WTC11 (cell line): ENCODE measurements around the gene NARS2. TPM values are rescaled to one million over a fixed set of nuclear protein-coding genes. Genes with fewer than 3 reads are reported as not detected.

Experiments
- ATAC-seq: fragments of 200-7000 bp; cut with Tn5 transposase; 2 replicates; pipeline ENCODE4 v1.10.0; 2021; ENCODE audit warnings: mild to moderate bottlenecking, moderate library complexity
- CTCF ChIA-PET: fragments of 300-600 bp; sonication (Branson Sonifier 250); formaldehyde crosslinking; loops from one replicate; lab custom pipeline; 2021; ENCODE audit warnings: antibody characterized with exemption; lab: Charles Lee
- POLR2A ChIA-PET: fragments of 350-600 bp; sonication (Branson Sonifier 250); formaldehyde crosslinking; loops from one replicate; lab custom pipeline; 2021; ENCODE audit warnings: antibody characterized with exemption; lab: Charles Lee
- DNase-seq: peaks from one replicate; pipeline ENCODE4 v3.0.0; 2021; ENCODE audit warnings: low spot score
- H3K27ac Mint-ChIP-seq: 2 replicates; pipeline ENCODE4 v1.8.0; 2021; ENCODE audit warnings: mixed read lengths
- H3K27me3 Mint-ChIP-seq: 2 replicates; pipeline ENCODE4 v1.8.0; 2021; ENCODE audit warnings: low read depth, mild to moderate bottlenecking, moderate library complexity, mixed read lengths
- H3K36me3 Mint-ChIP-seq: 2 replicates; pipeline ENCODE4 v1.8.0; 2021; ENCODE audit warnings: mixed read lengths
- H3K4me1 Mint-ChIP-seq: 2 replicates; pipeline ENCODE4 v1.8.0; 2022; ENCODE audit warnings: mixed read lengths
- H3K4me3 Mint-ChIP-seq: 2 replicates; pipeline ENCODE4 v1.8.0; 2021; ENCODE audit warnings: mild to moderate bottlenecking, moderate library complexity, mixed read lengths
- H3K9me3 Mint-ChIP-seq: 2 replicates; pipeline ENCODE4 v1.8.0; 2021; ENCODE audit warnings: mixed read lengths
- AFF4 ChIP-seq: sonication (generic); formaldehyde crosslinking; IDR thresholded peaks from 2 replicates; pipeline ENCODE4 v1.8.1; 2023; ENCODE audit warnings: mild to moderate bottlenecking, missing genetic modification reagents, borderline replicate concordance
- AR ChIP-seq: fragments of 250-450 bp; sonication (Bioruptor Pico); IDR thresholded peaks from 2 replicates; pipeline ENCODE4 v1.9.0; 2021; ENCODE audit warnings: mild to moderate bottlenecking
- E2F1 ChIP-seq: sonication (generic); formaldehyde crosslinking; IDR thresholded peaks from 2 replicates; pipeline ENCODE4 v1.8.0; 2022; ENCODE audit warnings: mild to moderate bottlenecking, missing genetic modification reagents
- ELF4 ChIP-seq: sonication (generic); formaldehyde crosslinking; IDR thresholded peaks from 2 replicates; pipeline ENCODE4 v1.8.1; 2022; ENCODE audit warnings: low read depth, mild to moderate bottlenecking, moderate library complexity, missing genetic modification reagents
- FOXJ3 ChIP-seq: sonication (generic); formaldehyde crosslinking; IDR thresholded peaks from 2 replicates; pipeline ENCODE4 v1.9.0; 2021; ENCODE audit warnings: missing genetic modification reagents, mild to moderate bottlenecking, borderline replicate concordance
- IRF1 ChIP-seq: sonication (generic); formaldehyde crosslinking; IDR thresholded peaks from 2 replicates; pipeline ENCODE4 v1.8.0; 2023; ENCODE audit warnings: missing genetic modification reagents
- IRF2 ChIP-seq: sonication (generic); formaldehyde crosslinking; IDR thresholded peaks from 2 replicates; pipeline ENCODE4 v1.8.0; 2022; ENCODE audit warnings: low read depth, missing genetic modification reagents, borderline replicate concordance
- KAT7 ChIP-seq: sonication (generic); formaldehyde crosslinking; IDR thresholded peaks from 2 replicates; pipeline ENCODE4 v1.8.1; 2023; ENCODE audit warnings: missing genetic modification reagents, mild to moderate bottlenecking, borderline replicate concordance
- SOX15 ChIP-seq: fragments of 250-450 bp; sonication (Bioruptor Pico); IDR thresholded peaks from 2 replicates; pipeline ENCODE4 v1.9.0; 2021; ENCODE audit warnings: mild to moderate bottlenecking
- TCF7 ChIP-seq: sonication (generic); formaldehyde crosslinking; IDR thresholded peaks from 2 replicates; pipeline ENCODE4 v1.8.0; 2022; ENCODE audit warnings: mild to moderate bottlenecking, low read depth, missing genetic modification reagents, moderate library complexity
- ZBTB43 ChIP-seq: sonication (generic); formaldehyde crosslinking; IDR thresholded peaks from 2 replicates; pipeline ENCODE4 v1.8.1; 2023; ENCODE audit warnings: mild to moderate bottlenecking, missing genetic modification reagents
- ZMAT4 ChIP-seq: fragments of 250-450 bp; sonication (Bioruptor Pico); IDR thresholded peaks from 2 replicates; pipeline ENCODE4 v1.9.0; 2021; ENCODE audit warnings: mild to moderate bottlenecking
- ZNF263 ChIP-seq: sonication (generic); formaldehyde crosslinking; IDR thresholded peaks from 2 replicates; pipeline ENCODE4 v1.8.1; 2022; ENCODE audit warnings: low read depth, mild to moderate bottlenecking, moderate library complexity, missing genetic modification reagents
- total RNA-seq: library from RNA; stranded (reverse); gene quantifications from 3 replicates; pipeline ENCODE4 v1.2.3, GENCODE V29; 2021
- TF ChIP-seq, protein P1 (sequence below): fragments of 250-450 bp; sonication (Bioruptor Pico); IDR thresholded peaks from 2 replicates; pipeline ENCODE4 v1.9.0; 2021; ENCODE audit warnings: mild to moderate bottlenecking, borderline replicate concordance

NARS2 gene
- total RNA-seq, 1 experiment from 2014 or later = 36.4 TPM

- TF ChIP-seq KAT7 (CRISPR knock-in tag) (0 out of 2 replicates have a peak, but pooled peaks have one; percentile 71), IRF1 (CRISPR knock-in tag) (no peak), ZMAT4 (CRISPR knock-in tag) (no peak), ZNF263 (CRISPR knock-in tag) (no peak), AFF4 (CRISPR knock-in tag) (no peak), E2F1 (CRISPR knock-in tag) (no peak), ZBTB43 (CRISPR knock-in tag) (no peak), SOX15 (no peak)
- TF ChIP-seq, protein P1, sequence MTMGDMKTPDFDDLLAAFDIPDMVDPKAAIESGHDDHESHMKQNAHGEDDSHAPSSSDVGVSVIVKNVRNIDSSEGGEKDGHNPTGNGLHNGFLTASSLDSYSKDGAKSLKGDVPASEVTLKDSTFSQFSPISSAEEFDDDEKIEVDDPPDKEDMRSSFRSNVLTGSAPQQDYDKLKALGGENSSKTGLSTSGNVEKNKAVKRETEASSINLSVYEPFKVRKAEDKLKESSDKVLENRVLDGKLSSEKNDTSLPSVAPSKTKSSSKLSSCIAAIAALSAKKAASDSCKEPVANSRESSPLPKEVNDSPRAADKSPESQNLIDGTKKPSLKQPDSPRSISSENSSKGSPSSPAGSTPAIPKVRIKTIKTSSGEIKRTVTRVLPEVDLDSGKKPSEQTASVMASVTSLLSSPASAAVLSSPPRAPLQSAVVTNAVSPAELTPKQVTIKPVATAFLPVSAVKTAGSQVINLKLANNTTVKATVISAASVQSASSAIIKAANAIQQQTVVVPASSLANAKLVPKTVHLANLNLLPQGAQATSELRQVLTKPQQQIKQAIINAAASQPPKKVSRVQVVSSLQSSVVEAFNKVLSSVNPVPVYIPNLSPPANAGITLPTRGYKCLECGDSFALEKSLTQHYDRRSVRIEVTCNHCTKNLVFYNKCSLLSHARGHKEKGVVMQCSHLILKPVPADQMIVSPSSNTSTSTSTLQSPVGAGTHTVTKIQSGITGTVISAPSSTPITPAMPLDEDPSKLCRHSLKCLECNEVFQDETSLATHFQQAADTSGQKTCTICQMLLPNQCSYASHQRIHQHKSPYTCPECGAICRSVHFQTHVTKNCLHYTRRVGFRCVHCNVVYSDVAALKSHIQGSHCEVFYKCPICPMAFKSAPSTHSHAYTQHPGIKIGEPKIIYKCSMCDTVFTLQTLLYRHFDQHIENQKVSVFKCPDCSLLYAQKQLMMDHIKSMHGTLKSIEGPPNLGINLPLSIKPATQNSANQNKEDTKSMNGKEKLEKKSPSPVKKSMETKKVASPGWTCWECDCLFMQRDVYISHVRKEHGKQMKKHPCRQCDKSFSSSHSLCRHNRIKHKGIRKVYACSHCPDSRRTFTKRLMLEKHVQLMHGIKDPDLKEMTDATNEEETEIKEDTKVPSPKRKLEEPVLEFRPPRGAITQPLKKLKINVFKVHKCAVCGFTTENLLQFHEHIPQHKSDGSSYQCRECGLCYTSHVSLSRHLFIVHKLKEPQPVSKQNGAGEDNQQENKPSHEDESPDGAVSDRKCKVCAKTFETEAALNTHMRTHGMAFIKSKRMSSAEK = no peak
These were observed at the start of gene NARS2 (continued) for GRCh38 chr11:78574386-78575381.

GRCh38 chr11:78622666-78623065 is 48.0 kb upstream of the NARS2 start:
- H3K27me3 Mint-ChIP-seq = peaks cover 15% of the 10 kb centered on the region
- TF ChIP-seq ELF4 (CRISPR knock-in tag) (no peak), AR (CRISPR knock-in tag) (no peak), SOX15 (no peak), TCF7 (CRISPR knock-in tag) (no peak), KAT7 (CRISPR knock-in tag) (no peak), IRF2 (CRISPR knock-in tag) (no peak), AFF4 (CRISPR knock-in tag) (no peak), FOXJ3 (no peak)

More at GRCh38 chr11:78622666-78623065, 48.0 kb upstream of the NARS2 start:
- POLR2A ChIA-PET = no interaction called here
- ATAC-seq (no peak), DNase-seq (no peak)
- H3K4me3 Mint-ChIP-seq = no peak overlapping the region
- H3K27ac Mint-ChIP-seq = no peak overlapping the region
- CTCF ChIA-PET = no interaction called here
- peaks cover 8% of the 10 kb centered on the region for H3K36me3 Mint-ChIP-seq
- H3K4me1 Mint-ChIP-seq = no peaks in the 10 kb centered on the region
- peaks cover 38% of the 10 kb centered on the region for H3K9me3 Mint-ChIP-seq
